ENCODE measurements around the gene ZC3HAV1. TPM values are rescaled to one million over a fixed set of nuclear protein-coding genes. Genes with fewer than 3 reads are reported as not detected.

The ZC3HAV1 gene
- total RNA-seq, 1 donor from 2014 or later = 43.6 TPM

DNA sequence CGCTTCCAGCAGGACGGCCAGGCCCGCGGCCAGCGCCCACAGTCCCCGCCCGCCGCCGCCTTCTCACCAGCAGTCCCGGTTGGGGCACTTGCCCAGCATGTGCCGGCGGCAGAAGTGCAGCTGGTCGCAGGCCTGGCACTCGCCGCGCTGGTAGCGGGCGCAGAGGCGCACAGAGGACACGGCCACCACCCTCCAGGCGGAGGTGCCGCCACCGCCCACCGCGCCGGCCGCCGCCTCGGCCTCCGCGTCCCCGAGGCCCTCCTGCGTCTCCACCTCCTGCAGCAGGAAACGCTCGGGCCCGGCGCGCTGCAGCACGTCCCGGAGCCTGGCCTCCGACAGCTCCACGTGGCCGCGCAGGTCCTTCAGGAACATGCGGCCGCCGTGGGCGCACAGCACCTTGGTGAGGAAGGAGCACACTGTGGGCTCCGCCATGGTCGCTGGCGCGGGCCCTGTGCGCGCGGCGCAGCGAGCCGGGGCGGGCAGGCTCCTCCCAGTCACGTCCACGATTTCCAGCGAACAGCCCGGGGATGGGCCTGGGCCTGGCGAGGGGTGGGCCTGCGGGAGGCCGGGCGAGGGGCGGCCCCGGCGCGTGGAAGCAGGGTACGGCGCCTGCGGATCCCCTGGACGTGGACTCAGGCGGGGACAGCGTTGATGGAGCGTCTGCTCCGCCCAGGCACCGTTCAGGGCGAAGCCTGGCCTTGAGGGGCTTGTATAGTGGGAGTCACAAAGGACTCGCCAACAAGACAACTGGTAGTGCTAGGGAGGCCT lies 73.8 kb downstream of the ZC3HAV1 start, which contains the start of gene ZC3HAV1L:
Gene ZC3HAV1L (minus strand): TSS at position 457 of the 768 bp plus-strand sequence. CDS start 25 bp downstream, at position 432.
- H3K4me3 ChIP-seq = peak within 1 kb of the TSS; percentile 86
- H3K4me1 ChIP-seq = peaks cover 13% of the 10 kb centered on the region
- peak; percentile 66 for DNase-seq
- peaks cover 8% of the 10 kb centered on the region for H3K36me3 ChIP-seq
- intact Hi-C loops (cut with DNase I) = no loop called here
- no peak for TF ChIP-seq CTCF (IDR thresholded peaks at IDR 0.05)
- ATAC-seq = peak; percentile 90 to 91
- H3K27me3 ChIP-seq (ENCODE audit: low read depth) = no peaks in the 10 kb centered on the region
- H3K27ac ChIP-seq = peak within 1 kb of the TSS; percentile 79
- H3K9me3 ChIP-seq = no peaks in the 10 kb centered on the region

GRCh38 chr7:139034855-139035585 lies 74.5 kb downstream of the ZC3HAV1 start:
- TF ChIP-seq CTCF (IDR thresholded peaks at IDR 0.05) = no peak
- H3K27ac ChIP-seq = peak overlapping the region; percentile 79
- H3K4me1 ChIP-seq = peaks cover 13% of the 10 kb centered on the region
- no peaks in the 10 kb centered on the region for H3K9me3 ChIP-seq
- no peaks in the 10 kb centered on the region for H3K27me3 ChIP-seq (ENCODE audit: low read depth)
- peaks cover 16% of the 10 kb centered on the region for H3K36me3 ChIP-seq
- DNase-seq = no peak
- H3K4me3 ChIP-seq = peak overlapping the region; percentile 86
- peak; percentile 57 to 68 for ATAC-seq
- intact Hi-C loops (cut with DNase I) = no loop called here

DNA sequence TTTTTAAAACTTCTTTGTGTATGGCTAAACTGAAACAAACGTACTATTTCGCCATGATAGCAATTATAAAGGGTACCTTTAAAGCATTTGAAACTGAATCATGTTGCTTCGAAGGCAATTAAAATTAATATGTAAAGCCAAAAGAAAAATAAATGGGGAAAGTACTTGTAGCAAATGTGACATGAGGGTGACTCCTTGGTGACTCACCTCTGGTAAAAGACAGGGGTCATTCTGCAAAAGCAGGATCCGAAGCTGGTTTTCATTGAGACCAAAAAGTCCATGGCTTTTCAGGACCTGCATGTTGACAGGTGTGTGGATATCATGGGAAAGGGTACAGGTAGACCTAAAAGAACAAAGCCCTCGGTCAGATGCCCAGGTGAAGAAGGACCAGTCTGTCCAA lies 75.2 kb downstream of the ZC3HAV1 start:
- H3K4me3 ChIP-seq = no peak overlapping the region
- peaks cover 23% of the 10 kb centered on the region for H3K36me3 ChIP-seq
- peaks cover 13% of the 10 kb centered on the region for H3K4me1 ChIP-seq
- no peaks in the 10 kb centered on the region for H3K9me3 ChIP-seq
- intact Hi-C loops (cut with DNase I) = no loop called here
- no peak overlapping the region for H3K27ac ChIP-seq
- ATAC-seq = no peak
- no peak for DNase-seq
- no peak for TF ChIP-seq CTCF (IDR thresholded peaks at IDR 0.05)
- H3K27me3 ChIP-seq (ENCODE audit: low read depth) = no peaks in the 10 kb centered on the region

DNA sequence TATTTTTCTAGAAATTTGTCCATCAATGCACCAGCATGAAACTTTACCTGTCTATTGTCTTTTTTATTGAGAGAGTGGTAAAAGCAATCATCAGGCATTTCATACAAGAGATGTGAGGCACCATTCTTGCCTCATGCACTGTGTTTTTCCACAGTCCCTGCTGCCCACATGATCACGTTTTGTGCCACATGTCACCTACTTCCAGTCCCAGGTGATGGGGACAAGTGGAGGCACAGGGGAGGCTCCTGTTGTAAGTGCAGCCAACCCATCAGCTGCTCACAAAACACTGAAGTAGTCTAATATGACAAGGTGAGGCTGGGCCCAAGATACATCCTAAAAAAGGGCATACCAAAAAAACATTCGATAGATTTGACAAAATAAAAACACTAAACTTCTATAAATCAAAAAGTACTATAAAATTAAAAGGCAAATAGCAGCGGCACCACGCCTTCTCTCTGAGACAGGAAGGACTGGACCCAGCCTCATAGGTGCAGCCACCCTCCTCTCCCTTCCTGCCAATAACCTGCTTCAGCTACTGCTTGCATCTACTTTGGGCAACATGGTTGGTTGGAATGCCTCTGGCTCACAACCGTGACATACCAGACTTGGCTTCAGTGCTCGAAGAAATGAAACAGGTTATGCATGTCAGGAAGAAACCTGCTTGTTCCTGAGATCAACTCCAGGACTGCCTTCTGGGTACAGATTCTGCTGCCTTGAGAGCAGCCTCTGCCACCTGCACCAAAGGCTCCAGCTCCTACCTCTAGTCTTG lies 76.0 kb downstream of the ZC3HAV1 start:
- H3K9me3 ChIP-seq = no peaks in the 10 kb centered on the region
- intact Hi-C loops (cut with DNase I) = no loop called here
- H3K27ac ChIP-seq = no peak overlapping the region
- H3K36me3 ChIP-seq = peaks cover 28% of the 10 kb centered on the region
- DNase-seq = no peak
- no peaks in the 10 kb centered on the region for H3K27me3 ChIP-seq (ENCODE audit: low read depth)
- H3K4me3 ChIP-seq = no peak overlapping the region
- no peak for TF ChIP-seq CTCF (IDR thresholded peaks at IDR 0.05)
- no peak for ATAC-seq
- H3K4me1 ChIP-seq = peaks cover 13% of the 10 kb centered on the region

- ATAC-seq (no peak), DNase-seq (no peak)
- H3K36me3 ChIP-seq = peaks cover 37% of the 10 kb centered on the region
- TF ChIP-seq CTCF (IDR thresholded peaks at IDR 0.05) = no peak
- H3K27me3 ChIP-seq (ENCODE audit: low read depth) = no peaks in the 10 kb centered on the region
- no peak overlapping the region for H3K4me3 ChIP-seq
- no peak overlapping the region for H3K27ac ChIP-seq
- H3K9me3 ChIP-seq = no peaks in the 10 kb centered on the region
- peaks cover 13% of the 10 kb centered on the region for H3K4me1 ChIP-seq
- intact Hi-C loops (cut with DNase I) = no loop called here
These were observed 77.0 kb downstream of the ZC3HAV1 start for GRCh38 chr7:139032473-139032872.
